Fibroblast of villous mesenchyme (primary cell): ENCODE data around the gene FBXO48. TPM values are rescaled to one million over a fixed set of nuclear protein-coding genes. Genes with fewer than 3 reads are reported as not detected.

Experiments used
- DNase-seq: peaks from one replicate; pipeline ENCODE4 v3.0.0-alpha.2; 2010; ENCODE audit warnings: low read depth
- H3K4me3 ChIP-seq: 2 replicates; pipeline ENCODE4 v1.5.1; 2011; ENCODE audit warnings: low read depth, mild to moderate bottlenecking, low read length
- total RNA-seq: library from RNA; depleted of rRNA; stranded (reverse); fragments of >200 nt; gene quantifications from 2 replicates; pipeline ENCODE4 v1.2.3, GENCODE V29; 2012
- TF ChIP-seq, protein P1 (sequence below): IDR thresholded peaks from 2 replicates; pipeline ENCODE4 v1.5.1; 2012; ENCODE audit warnings: low read depth, mild to moderate bottlenecking, low read length; ENCODE audit not compliant: insufficient read depth

Gene FBXO48
- total RNA-seq, 1 donor = 0.86 TPM

DNA sequence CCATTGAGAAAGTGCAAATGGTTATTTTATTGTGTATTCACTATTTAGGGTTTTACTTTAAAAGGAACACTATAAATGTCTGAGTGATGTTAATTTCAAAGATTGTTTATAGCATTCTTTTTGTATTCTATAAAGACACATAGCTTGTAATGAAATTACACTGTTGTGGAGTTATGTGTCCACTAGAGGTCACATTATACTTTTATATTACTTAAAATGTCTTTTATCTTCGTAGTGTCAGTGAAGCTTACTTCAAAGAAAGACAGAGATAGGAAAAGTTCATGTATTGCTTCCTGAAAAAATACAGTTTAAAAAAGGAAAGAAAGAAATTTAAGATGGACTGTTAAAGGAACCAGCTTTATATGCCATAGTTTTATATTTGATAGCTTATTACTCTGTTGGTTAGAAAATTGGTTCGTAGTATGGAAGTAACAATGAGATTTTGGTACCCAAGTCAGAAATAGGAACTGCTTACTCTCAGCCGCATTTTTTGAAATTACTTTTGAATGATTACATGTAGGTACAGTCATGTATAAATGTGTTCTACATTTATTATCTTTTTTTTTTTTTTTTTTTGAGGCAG lies 20.8 kb upstream of the FBXO48 start:
- DNase-seq = peak; percentile 41
- no peak overlapping the region for H3K4me3 ChIP-seq
- TF ChIP-seq, protein P1, sequence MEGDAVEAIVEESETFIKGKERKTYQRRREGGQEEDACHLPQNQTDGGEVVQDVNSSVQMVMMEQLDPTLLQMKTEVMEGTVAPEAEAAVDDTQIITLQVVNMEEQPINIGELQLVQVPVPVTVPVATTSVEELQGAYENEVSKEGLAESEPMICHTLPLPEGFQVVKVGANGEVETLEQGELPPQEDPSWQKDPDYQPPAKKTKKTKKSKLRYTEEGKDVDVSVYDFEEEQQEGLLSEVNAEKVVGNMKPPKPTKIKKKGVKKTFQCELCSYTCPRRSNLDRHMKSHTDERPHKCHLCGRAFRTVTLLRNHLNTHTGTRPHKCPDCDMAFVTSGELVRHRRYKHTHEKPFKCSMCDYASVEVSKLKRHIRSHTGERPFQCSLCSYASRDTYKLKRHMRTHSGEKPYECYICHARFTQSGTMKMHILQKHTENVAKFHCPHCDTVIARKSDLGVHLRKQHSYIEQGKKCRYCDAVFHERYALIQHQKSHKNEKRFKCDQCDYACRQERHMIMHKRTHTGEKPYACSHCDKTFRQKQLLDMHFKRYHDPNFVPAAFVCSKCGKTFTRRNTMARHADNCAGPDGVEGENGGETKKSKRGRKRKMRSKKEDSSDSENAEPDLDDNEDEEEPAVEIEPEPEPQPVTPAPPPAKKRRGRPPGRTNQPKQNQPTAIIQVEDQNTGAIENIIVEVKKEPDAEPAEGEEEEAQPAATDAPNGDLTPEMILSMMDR = peak; percentile 38

DNA sequence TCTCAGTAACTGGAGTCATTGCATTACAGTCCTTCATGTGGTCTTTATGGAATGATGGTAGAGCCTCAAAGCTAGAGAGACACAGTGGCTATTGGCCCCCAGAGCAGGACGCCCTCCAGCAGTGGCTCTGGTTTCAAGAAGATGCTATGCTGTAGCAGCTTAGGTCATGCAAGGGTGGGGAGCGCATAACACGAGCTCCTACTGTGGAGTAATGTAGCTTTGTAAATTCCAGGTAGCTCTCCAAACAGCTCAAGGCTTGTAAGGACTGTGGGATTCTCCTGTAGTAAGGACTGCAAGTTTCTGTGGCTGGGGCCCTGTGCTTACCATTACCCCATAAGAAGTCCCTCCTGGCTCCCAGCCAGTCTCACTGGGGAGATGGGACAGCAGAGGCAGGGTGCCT lies 15.9 kb upstream of the FBXO48 start:
- DNase-seq = no peak
- TF ChIP-seq, protein P1 = no peak
- H3K4me3 ChIP-seq = no peak overlapping the region

DNA sequence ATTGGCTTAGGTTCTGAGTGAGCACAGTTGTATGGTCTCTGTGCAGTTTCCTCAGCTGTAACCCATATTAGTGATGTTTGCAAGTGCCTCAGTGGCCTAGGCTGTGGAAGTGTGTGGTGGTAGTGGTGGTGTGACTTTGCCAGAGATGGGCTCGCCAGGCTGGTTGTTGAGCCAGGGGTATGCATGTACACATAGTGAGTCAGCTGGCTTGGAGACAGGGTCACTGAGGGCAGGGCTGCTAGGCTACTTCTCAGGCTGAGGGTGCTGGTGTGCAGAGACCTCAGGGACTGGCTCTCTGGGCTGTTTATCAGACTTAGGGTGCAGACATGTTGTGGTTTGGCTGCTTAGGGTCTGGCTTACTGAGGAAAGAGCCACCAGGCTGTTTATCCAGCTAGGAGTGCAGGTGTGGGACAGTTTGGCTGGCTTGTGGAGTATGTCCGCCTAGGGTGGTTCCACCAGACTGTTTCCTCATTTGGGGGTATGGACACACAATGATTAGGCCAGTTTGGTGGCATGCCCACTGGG lies 15.3 kb upstream of the FBXO48 start:
- no peak overlapping the region for H3K4me3 ChIP-seq
- TF ChIP-seq, protein P1 = no peak
- DNase-seq = no peak

DNA sequence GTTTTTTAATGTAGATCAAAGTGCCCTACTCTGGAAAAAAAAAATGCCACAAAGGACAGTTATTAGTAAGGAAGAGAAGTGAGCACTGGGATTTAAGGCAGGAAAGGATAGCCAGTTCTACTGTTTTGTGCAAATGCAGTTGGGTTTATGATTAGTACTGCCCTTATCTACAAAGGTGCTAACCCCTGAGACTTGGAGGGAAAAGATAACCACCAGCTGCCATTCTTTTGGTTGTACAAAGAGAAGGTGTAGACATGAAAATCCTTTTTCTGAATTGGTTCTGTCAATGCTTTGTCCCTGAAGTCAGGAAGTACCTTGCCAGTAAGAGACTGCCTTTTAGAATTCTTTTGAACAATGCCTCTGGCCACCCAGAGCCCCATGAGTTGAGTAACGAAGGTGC lies 11.6 kb upstream of the FBXO48 start:
- TF ChIP-seq, protein P1 = no peak
- H3K4me3 ChIP-seq = no peak overlapping the region
- no peak for DNase-seq

DNA sequence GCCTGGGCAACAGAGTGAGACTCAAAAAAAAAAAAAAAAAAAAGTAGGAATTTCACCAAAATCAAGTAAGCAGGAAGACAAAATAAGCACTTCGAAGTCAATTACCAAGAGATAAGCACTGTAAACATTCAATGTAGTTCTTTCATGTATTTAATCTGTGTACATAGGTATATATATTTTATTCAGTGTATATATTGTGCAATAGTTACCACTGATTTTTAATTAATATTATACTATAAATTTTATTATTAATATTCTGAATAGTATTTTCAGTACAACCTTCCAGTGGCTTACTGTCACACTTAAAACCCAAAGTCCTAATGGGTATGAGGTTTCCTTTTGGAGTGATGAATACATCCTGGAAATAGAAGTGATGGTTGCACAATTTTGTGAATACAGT lies 9.4 kb upstream of the FBXO48 start:
- DNase-seq = no peak
- H3K4me3 ChIP-seq = no peak overlapping the region

DNA sequence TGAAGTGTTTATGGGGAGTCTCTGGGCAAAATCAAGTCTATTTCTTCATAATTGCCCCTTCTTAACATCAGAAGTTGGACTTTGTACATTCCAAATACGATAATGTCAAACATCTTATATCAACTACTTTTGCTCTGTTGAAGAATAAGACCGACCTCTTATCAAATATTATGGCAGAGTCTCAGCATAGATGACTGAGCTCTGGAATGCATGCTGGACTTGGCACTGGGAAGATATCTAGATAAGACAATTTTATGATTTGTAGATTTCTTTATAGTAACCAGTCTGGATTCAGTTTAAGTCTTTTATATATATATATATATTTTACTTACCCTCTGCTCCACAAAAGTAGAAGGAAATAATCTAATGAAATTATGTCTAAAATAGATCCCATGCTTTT lies 8.5 kb upstream of the FBXO48 start:
- DNase-seq = no peak
- H3K4me3 ChIP-seq = no peak overlapping the region
- TF ChIP-seq, protein P1 = no peak

More for the DNA sequence above, 9.4 kb upstream of the FBXO48 start:
- TF ChIP-seq, protein P1 = no peak

DNA sequence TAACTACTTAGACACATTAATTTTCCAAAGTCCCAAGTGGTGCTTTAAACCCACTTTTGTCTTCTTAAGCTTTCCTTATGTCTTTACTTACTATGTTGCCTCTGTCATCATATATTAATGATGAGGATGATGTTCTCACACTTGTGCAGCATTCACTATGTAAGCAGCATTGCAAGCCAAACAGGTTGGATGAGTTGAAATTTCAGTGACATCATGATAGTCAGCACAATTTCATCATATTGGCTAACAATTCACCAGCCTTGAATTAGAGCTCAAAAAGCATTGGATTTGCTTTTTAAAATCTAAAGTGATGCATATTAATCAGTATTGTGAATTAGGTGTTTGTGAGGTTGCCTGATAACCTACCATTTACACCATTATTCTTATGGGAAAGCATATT lies 8.0 kb upstream of the FBXO48 start:
- no peak overlapping the region for H3K4me3 ChIP-seq
- TF ChIP-seq, protein P1 = no peak
- no peak for DNase-seq
